ENCODE results near the gene PDE12.

- TF ChIP-seq TAF1 (IDR thresholded peaks at IDR 0.05; ENCODE audit: borderline replicate concordance, low read depth, low read length) (no peak), POLR2A (IDR thresholded peaks at IDR 0.05; ENCODE audit: low read depth, low read length) (no peak)
Observed at GRCh38 chr3:57544181-57545125, 11.6 kb upstream of the PDE12 start, which contains the start of gene DNAH12.
